Loucy (cell line): ENCODE measurements around the gene UGT1A6.

Source experiments
- H2AFZ ChIP-seq: fragments of 200-600 bp; sonication (generic); 2 replicates; pipeline ENCODE4 v1.6.0; 2016; ENCODE audit warnings: antibody characterized with exemption, mild to moderate bottlenecking, low read length, moderate library complexity
- H3F3A ChIP-seq: fragments of 200-600 bp; 2 replicates; pipeline ENCODE4 v1.6.0; 2016; ENCODE audit warnings: antibody characterized with exemption, low read depth, mild to moderate bottlenecking
- H3K27me3 ChIP-seq: fragments of 200-600 bp; sonication (generic); 2 replicates; pipeline ENCODE4 v1.6.1; 2014; ENCODE audit warnings: low read length, mild to moderate bottlenecking; ENCODE audit not compliant: insufficient read depth, poor library complexity, severe bottlenecking
- H3K36me3 ChIP-seq: fragments of 200-600 bp; sonication (generic); 2 replicates; pipeline ENCODE4 v1.6.1; 2016; ENCODE audit warnings: low read length; ENCODE audit not compliant: insufficient read depth
- H3K4me1 ChIP-seq: fragments of 200-600 bp; sonication (generic); 2 replicates; pipeline ENCODE4 v1.5.1; 2014; ENCODE audit warnings: low read length, mild to moderate bottlenecking; ENCODE audit not compliant: insufficient read depth, poor library complexity, severe bottlenecking
- H3K4me2 ChIP-seq: fragments of 200-600 bp; sonication (generic); 2 replicates; pipeline ENCODE4 v1.6.0; 2014; ENCODE audit warnings: antibody characterized with exemption, low read length, low read depth, mild to moderate bottlenecking; ENCODE audit not compliant: poor library complexity, severe bottlenecking
- H3K4me3 ChIP-seq: fragments of 200-600 bp; sonication (generic); 2 replicates; pipeline ENCODE4 v1.5.1; 2014; ENCODE audit warnings: low read length, mild to moderate bottlenecking, mixed read lengths; ENCODE audit not compliant: poor library complexity, severe bottlenecking
- H3K79me2 ChIP-seq: fragments of 200-600 bp; sonication (generic); 2 replicates; pipeline ENCODE4 v1.6.1; 2014; ENCODE audit warnings: low read length; ENCODE audit not compliant: insufficient read depth
- H3K9ac ChIP-seq: fragments of 200-600 bp; sonication (generic); 2 replicates; pipeline ENCODE4 v1.6.0; 2014; ENCODE audit warnings: mild to moderate bottlenecking, low read depth, low read length, moderate library complexity; ENCODE audit not compliant: poor library complexity, severe bottlenecking
- H3K9me2 ChIP-seq: fragments of 200-600 bp; sonication (generic); replicated peaks from 2 replicates; pipeline ENCODE4 v1.6.1; 2016; ENCODE audit warnings: low read depth, low read length, mixed read lengths
- H3K9me3 ChIP-seq: fragments of 200-600 bp; sonication (generic); 2 replicates; pipeline ENCODE4 v1.6.1; 2014; ENCODE audit warnings: mild to moderate bottlenecking, antibody characterized with exemption, low read length, low read depth; ENCODE audit not compliant: insufficient read depth
- H4K20me1 ChIP-seq: fragments of 200-600 bp; sonication (generic); 2 replicates; pipeline ENCODE4 v1.6.0; 2014; ENCODE audit warnings: antibody characterized with exemption, low read length, mild to moderate bottlenecking; ENCODE audit not compliant: insufficient read depth, poor library complexity, severe bottlenecking
- CTCF ChIP-seq: fragments of 200-600 bp; sonication (generic); conservative IDR thresholded peaks from 2 replicates; pipeline ENCODE4 v1.5.1; 2014; ENCODE audit warnings: mild to moderate bottlenecking, antibody characterized with exemption, low read length
- EZH2phosphoT487 ChIP-seq: fragments of 200-600 bp; IDR thresholded peaks from 2 replicates; pipeline ENCODE4 v1.6.1; 2018; ENCODE audit warnings: antibody characterized with exemption, mild to moderate bottlenecking, moderate library complexity, borderline replicate concordance

Gene UGT1A6

GRCh38 chr2:233822101-233822771, 129.5 kb downstream of the UGT1A6 start:
- Histone ChIP-seq H3K9ac (no peak overlapping the region), H3K9me2 (no peaks in the 10 kb centered on the region), H3K4me2 (no peak overlapping the region), H3K79me2 (no peaks in the 10 kb centered on the region), H3K4me3 (no peak overlapping the region), H3F3A (no peaks in the 10 kb centered on the region), H3K27me3 (no peaks in the 10 kb centered on the region), H3K36me3 (no peaks in the 10 kb centered on the region), H3K9me3 (no peaks in the 10 kb centered on the region), H4K20me1 (no peaks in the 10 kb centered on the region), H2AFZ (no peak overlapping the region), H3K4me1 (no peaks in the 10 kb centered on the region)
- TF ChIP-seq EZH2phosphoT487, result no peak
- TF ChIP-seq CTCF, result no peak
